H1 (cell line): ENCODE results near the gene ERP44. TPM values are rescaled to one million over a fixed set of nuclear protein-coding genes. Genes with fewer than 3 reads are reported as not detected.

Source experiments
- SP1 ChIP-seq: IDR thresholded peaks from 2 replicates; pipeline ENCODE4 v1.6.1; 2011; ENCODE audit warnings: low read depth, low read length
- SRF ChIP-seq: IDR thresholded peaks from 2 replicates; pipeline ENCODE4 v1.6.1; 2011; ENCODE audit warnings: mild to moderate bottlenecking, low read depth, low read length, moderate library complexity
- TCF12 ChIP-seq: IDR thresholded peaks from 2 replicates; pipeline ENCODE4 v1.6.1; 2011; ENCODE audit warnings: low read depth, mild to moderate bottlenecking, low read length
- TEAD4 ChIP-seq: IDR thresholded peaks from 2 replicates; pipeline ENCODE4 v1.6.1; 2012; ENCODE audit warnings: low read depth, low read length, inconsistent platforms, mixed read lengths
- polyA plus RNA-seq, 7 experiments: library from polyadenylated mRNA; depleted of rRNA in 3 of 7; stranded (reverse) in 5 of 7; unstranded in 2 of 7; fragments of >200 nt in 5 of 7; fragments of 200-250 nt in 2 of 7; gene quantifications; 1 replicate in 5 of 7; 2 replicates in 1 of 7; 4 replicates in 1 of 7; pipeline versions ENCODE4 v1.2.1 to v1.2.3, GENCODE V29; 2011 to 2013; ENCODE audit warnings: missing spikeins in 2 of 7, mixed read lengths in 2 of 7
- total RNA-seq: library from RNA; stranded (reverse); fragmentation: NEBNext Ultra II Directional; extraction: Animal tissue kit (Norgen Biotek cat#: 25700); gene quantifications from 2 replicates; pipeline ENCODE4 v1.2.1, GENCODE V29; 2021

The ERP44 gene
- total and polyA plus RNA-seq, 2 of the 8 experiments (the other 6 are each of a cell fraction or from before 2014, with no cell fraction given), result 5.7 to 15.6 TPM

GRCh38 chr9:100108559-100108958 lies 9.8 kb upstream of the ERP44 start (continued):
- TF ChIP-seq SRF, result no peak
- no peak for TF ChIP-seq SP1
- TF ChIP-seq TCF12, result no peak
- TF ChIP-seq TEAD4, result no peak
